ENCODE measurements around the gene ZFP1.

ZFP1 gene

GRCh38 chr16:75160386-75160785 is 12.1 kb downstream of the ZFP1 start:
- no peak for DNase-seq (ENCODE audit: low spot score)

GRCh38 chr16:75169899-75170405 is 21.6 kb downstream of the ZFP1 start:
- DNase-seq (ENCODE audit: low spot score): no peak

- DNase-seq (ENCODE audit: low spot score): no peak
Measured at GRCh38 chr16:75172578-75172977, 24.3 kb downstream of the ZFP1 start.

- no peak for DNase-seq (ENCODE audit: low spot score)
Measured at GRCh38 chr16:75175074-75175473, 26.8 kb downstream of the ZFP1 start.

GRCh38 chr16:75176926-75177325 is 28.6 kb downstream of the ZFP1 start:
- DNase-seq (ENCODE audit: low spot score): no peak

GRCh38 chr16:75179208-75179607 is 30.9 kb downstream of the ZFP1 start:
- no peak for DNase-seq (ENCODE audit: low spot score)

- no peak for DNase-seq (ENCODE audit: low spot score)
Measured at GRCh38 chr16:75181630-75182029, 33.3 kb downstream of the ZFP1 start.

- no peak for DNase-seq (ENCODE audit: low spot score)
Measured at GRCh38 chr16:75188832-75189477, 40.6 kb downstream of the ZFP1 start.

- DNase-seq (ENCODE audit: low spot score): no peak
Measured at GRCh38 chr16:75189638-75190245, 41.4 kb downstream of the ZFP1 start.

- no peak for DNase-seq (ENCODE audit: low spot score)
Measured at GRCh38 chr16:75192606-75193264, 44.4 kb downstream of the ZFP1 start.

- no peak for DNase-seq (ENCODE audit: low spot score)
Measured at GRCh38 chr16:75193265-75193650, 44.9 kb downstream of the ZFP1 start.

GRCh38 chr16:75193730-75194444 is 45.6 kb downstream of the ZFP1 start:
- no peak for DNase-seq (ENCODE audit: low spot score)

GRCh38 chr16:75195811-75196790 is 47.8 kb downstream of the ZFP1 start:
- no peak for DNase-seq (ENCODE audit: low spot score)

- no peak for DNase-seq (ENCODE audit: low spot score)
Measured at GRCh38 chr16:75196836-75197235, 48.5 kb downstream of the ZFP1 start.

- DNase-seq (ENCODE audit: low spot score): no peak
Measured at GRCh38 chr16:75197522-75198134, 49.3 kb downstream of the ZFP1 start.

GRCh38 chr16:75198135-75198600 is 49.8 kb downstream of the ZFP1 start:
- DNase-seq (ENCODE audit: low spot score): no peak

- DNase-seq (ENCODE audit: low spot score): no peak
Measured at GRCh38 chr16:75202069-75202590, 53.8 kb downstream of the ZFP1 start.

GRCh38 chr16:75203096-75203495 is 54.8 kb downstream of the ZFP1 start:
- DNase-seq (ENCODE audit: low spot score): no peak

- no peak for DNase-seq (ENCODE audit: low spot score)
Measured at GRCh38 chr16:75203667-75204409, 55.5 kb downstream of the ZFP1 start.

- no peak for DNase-seq (ENCODE audit: low spot score)
Measured at GRCh38 chr16:75204410-75204758, 56.1 kb downstream of the ZFP1 start.

All from putamen (tissue), 1 donor.